GM19397 (cell line): ENCODE measurements around the gene ZFP36.

ENCODE experiments used
- ATAC-seq: cut with Tn5 transposase; IDR thresholded peaks from one replicate; pipeline ENCODE4 v1.9.1; 2021; ENCODE audit warnings: mild to moderate bottlenecking, moderate library complexity; ENCODE audit not compliant: unreplicated experiment

The ZFP36 gene

DNA sequence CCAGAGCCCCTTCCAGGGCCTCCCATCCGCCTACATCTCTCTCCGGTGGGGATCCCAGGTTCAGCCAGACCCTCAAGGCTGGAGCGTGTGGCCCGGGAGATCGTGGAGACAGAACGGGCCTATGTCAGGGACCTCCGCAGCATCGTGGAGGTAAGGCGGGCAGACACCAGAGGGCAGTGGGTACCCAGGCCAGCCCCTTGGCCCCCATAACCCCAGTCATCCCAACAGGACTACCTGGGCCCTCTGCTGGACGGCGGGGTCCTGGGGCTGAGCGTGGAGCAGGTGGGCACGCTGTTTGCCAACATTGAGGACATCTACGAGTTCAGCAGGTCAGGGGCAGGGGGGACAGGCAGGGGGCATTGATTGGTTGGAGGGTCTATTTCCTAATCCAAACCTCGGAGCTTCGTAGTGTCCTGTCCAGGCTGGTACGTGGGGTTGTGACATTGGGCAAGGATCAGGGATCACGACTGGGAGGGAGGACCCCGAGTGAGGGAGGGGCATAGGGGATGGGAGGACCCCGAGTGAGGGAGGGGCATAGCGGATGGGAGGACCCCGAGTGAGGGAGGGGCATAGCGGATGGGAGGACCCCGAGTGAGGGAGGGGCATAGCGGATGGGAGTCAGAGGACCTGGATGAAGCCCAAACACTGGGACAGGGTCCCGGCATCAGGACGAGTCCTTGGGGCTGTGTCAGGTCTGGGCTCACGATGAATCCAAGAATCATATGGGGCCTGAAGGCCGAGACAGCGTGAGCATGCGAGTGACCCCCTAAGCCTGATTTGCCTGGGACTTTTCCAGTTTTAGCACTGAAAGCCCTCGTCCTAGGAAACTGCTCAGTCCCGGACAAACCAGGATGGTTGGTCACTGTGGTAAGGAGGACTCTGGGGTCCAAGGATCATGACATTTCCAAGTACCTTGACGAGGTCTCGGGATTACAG lies 8.7 kb downstream of the ZFP36 start:
- no peak for ATAC-seq

DNA sequence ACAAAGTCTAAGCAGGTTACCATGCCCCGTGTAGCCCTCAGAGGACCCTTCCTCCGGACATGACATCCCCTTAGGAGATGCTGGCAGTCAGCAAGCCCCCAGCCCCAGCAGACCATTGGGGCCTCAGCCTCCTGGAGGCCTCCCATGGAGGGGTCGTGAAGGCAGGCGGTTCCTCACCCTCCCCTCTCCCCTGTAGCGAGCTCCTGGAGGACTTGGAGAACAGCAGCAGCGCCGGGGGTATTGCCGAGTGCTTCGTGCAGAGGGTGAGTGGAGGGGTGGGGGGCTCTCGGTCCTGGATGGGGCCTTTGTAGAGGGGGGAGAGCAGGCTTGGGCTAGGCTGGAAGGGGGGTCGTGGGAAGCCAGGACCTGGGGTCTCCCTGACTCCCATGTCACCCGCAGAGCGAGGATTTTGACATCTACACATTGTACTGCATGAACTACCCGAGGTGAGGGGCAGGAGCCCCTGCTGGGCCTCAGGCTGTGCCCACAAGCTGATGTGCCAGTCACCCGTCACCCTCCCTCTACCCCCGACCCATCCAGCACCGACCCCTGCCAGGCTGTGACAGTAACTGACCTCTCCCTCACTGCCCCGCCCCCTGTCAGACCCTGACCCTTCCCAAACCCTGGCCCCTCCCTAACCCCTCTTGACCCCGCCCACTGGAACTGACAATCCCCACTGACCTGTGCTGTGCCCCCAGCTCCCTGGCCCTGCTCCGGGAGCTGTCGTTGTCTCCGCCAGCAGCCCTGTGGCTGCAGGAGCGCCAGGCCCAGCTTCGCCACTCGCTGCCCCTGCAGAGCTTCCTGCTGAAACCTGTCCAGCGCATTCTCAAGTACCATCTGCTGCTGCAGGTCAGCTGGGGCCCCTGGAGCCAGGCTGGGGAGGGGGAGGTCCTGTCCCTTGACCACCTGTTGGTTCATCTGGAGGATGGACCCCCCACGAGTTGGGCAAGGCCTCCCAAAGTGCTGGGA lies 9.8 kb downstream of the ZFP36 start:
- ATAC-seq: no peak

DNA sequence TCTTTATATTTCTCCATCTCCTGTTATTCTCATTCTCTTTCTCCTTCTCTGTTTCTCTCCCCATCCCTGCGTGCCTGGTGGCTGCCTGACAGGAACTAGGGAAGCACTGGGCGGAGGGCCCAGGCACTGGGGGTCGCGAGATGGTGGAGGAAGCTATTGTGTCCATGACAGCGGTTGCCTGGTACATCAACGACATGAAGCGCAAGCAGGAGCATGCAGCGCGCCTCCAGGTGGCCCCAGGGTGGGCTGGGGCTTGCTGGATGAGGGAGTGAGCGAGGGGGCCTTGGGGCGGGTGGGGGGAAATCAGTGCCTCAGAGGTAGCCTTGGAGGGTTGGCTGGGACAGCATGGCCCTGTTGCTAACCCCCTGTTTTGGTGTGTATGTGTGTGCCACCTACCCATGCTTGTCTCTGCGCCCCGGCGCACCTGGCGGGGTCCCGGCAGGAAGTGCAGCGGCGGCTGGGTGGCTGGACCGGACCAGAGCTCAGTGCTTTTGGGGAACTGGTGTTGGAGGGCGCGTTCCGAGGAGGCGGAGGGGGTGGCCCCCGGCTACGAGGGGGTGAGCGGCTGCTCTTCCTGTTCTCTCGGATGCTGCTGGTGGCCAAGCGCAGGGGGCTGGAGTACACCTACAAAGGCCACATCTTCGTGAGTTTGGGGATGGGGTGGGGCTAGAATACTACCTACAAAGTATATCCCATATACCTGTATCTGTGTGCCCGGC lies 11.0 kb downstream of the ZFP36 start:
- ATAC-seq: no peak

DNA sequence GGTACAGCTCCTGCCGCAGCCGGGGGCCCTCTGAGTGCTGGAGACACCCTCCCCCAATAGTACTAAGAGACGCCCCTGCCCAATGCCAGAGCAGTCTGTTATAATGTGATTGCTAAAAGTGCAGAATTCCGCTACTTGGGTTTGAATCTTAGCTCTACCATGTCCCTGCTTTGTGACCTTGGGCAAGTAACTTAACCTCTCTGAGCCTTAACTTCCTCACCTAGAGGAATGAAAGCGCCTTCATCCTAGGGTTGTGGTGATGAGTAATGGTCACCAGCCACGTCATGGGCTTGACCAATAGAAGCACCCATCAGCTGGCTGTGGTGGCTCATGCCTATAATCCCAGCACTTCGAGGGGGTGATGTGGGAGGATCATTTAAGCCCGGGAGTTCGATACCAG lies 12.4 kb downstream of the ZFP36 start:
- ATAC-seq: no peak

DNA sequence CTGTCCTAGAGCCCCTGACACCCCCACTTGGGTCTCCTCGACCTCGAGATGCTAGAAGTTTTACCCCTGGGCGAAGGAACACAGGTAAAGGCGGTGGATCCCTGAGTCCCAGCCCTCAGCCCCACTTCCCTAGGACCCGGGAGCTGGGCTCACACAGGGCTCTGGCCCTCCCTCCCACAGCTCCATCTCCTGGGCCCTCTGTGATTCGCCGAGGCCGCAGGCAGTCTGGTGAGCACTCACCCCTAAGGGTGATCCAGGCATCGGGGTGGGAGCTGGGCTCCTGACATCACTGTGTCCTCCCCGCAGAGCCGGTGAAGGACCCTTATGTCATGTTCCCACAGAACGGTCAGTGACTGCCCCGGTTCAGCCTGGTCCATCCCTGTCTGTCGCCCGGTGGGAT lies 14.1 kb downstream of the ZFP36 start:
- no peak for ATAC-seq

DNA sequence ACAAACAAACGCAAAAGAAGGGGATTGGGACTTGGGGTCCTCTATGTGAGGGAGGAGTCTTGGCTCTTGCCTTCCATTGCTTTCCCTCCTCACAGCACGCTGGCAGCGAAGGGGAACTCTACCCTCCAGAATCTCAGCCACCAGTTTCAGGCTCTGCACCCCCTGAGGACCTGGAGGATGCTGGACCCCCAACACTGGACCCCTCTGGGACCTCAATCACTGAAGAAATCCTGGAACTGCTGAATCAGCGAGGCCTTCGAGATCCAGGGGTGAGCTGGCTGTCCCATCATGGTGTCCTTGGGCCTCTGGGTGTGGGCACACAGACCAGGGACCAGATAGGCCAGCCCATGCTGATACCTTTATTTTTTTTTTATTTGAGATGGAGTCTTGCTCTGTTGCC lies 15.4 kb downstream of the ZFP36 start:
- ATAC-seq: no peak

DNA sequence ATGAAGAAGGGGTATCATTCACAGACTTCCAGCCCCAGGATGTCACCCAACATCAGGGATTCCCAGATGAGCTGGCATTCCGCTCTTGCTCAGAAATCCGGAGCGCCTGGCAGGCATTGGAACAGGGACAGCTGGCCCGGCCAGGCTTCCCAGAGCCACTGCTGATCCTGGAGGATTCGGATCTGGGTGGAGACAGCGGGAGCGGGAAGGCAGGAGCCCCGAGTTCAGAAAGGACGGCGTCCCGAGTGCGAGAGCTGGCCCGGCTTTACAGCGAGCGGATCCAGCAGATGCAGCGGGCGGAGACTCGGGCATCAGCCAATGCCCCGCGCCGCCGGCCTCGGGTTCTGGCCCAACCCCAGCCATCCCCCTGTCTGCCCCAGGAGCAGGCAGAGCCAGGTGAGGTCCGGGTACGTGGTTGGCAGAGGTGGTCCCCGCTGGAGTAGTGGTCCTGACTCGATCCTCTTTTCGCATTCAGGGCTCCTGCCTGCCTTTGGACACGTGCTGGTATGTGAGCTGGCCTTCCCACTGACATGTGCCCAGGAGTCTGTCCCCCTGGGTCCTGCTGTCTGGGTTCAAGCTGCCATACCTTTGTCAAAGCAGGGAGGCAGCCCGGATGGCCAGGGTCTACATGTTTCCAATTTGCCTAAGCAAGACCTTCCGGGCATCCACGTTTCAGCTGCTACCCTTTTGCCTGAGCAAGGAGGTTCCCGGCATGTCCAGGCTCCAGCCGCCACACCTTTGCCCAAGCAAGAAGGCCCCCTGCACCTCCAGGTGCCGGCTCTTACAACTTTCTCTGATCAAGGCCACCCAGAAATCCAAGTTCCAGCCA lies 16.8 kb downstream of the ZFP36 start:
- no peak for ATAC-seq

DNA sequence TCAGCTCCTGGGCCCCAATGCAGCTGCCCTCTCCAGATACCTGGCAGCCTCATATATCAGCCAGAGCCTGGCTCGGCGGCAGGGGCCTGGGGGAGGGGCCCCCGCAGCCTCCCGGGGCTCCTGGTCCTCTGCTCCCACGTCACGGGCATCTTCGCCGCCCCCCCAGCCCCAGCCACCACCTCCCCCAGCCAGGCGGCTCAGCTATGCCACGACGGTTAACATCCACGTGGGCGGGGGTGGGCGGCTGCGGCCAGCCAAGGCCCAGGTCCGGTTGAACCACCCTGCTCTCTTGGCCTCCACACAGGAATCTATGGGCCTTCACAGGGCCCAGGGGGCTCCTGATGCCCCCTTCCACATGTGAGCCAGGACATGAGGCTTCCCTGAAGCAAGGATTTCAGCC lies 18.3 kb downstream of the ZFP36 start:
- ATAC-seq: no peak

DNA sequence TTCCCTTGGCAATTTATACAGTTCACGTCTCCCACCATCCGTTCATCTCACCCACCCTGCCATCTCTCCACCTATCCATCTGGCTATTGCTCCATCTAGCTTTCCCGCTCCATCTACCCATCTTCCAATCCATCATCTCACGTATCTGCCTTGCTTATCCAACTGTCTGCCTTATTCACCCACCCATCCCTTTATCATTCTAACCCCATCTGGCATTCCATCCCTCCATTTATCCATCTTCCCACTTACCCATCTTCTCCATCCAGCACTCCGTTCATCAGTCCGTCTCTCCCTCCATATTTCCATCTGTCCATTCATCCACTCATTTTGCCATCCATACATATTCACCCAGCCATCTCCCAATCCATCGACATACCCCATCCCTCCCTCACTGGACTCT lies 19.1 kb downstream of the ZFP36 start:
- ATAC-seq: no peak

DNA sequence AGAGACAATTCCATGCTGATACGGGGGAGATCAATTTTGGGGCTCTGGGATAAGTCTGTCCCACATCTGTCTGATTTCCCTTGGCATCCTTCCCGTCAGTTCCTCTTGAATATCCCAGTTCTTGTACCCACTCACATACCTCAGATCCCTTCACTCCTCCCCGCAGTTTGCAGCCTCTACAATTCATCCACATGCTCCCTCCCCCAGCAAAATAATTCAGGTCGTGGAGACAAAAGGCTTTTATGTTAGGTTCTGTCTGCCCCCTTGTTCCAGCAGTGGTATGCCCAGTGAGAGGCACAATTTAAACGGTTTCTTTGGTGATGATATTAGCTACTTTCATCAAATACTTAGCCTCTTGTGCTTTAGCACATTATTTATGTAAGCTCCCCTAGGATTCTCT lies 19.5 kb downstream of the ZFP36 start:
- ATAC-seq: no peak

DNA sequence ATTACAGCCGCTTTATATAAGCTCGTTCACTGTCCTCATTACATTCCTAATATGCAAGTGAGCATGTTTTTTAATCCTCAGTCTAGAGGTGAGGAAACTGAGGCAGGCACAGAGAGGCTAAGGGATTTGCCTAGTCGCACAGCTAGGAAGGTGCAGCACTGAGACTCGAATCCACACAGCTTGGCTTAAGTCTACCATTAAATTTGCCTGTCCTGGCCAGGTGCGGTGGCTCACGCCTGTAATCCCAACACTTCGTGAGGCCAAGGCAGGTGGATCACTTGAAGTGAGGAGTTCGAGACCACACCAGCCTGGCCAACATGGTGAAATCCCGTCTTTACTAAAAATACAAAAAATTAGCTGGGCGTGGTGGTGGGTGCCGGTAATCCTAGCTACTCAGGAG lies 21.1 kb downstream of the ZFP36 start:
- ATAC-seq: no peak

DNA sequence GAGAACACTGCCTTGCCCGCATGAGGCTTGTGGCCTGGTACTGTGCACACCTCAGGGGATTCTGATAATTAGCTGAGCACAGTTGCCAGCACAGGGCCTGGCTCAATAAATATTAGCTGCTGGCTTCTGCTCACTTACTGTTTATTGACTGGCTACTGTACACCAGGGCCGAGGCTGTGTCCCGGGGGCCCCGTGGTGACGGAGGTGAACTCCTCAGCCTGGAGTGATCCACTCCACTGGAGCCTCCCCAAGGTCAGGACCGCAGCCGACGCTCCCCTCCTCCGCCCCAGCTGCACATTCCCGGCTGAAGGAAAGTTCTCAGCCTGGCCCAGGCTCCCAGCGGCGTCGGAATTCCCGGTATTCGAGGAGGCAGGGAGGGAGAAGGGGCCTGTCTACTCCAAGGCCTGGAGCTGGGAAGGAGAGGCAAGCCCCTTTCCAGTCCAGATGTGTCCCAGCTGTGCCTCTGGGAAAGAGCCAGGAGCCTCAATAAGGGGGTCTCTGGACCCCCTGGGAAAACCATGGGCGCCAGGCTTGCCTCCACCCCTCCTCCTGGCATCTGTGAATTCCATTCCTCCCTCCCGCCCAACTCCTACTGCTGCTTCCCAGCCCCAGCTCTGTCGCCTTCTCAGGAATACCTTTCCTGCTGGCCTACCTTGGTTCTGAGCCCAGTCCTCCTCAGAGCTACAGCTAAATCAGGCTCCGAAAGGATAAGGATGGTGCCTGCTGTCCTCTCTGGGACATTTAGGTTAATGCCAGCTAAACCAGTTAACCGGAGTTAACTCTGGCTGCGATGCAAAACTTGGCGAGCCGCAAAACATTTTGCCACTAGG lies 21.9 kb downstream of the ZFP36 start:
- no peak for ATAC-seq

DNA sequence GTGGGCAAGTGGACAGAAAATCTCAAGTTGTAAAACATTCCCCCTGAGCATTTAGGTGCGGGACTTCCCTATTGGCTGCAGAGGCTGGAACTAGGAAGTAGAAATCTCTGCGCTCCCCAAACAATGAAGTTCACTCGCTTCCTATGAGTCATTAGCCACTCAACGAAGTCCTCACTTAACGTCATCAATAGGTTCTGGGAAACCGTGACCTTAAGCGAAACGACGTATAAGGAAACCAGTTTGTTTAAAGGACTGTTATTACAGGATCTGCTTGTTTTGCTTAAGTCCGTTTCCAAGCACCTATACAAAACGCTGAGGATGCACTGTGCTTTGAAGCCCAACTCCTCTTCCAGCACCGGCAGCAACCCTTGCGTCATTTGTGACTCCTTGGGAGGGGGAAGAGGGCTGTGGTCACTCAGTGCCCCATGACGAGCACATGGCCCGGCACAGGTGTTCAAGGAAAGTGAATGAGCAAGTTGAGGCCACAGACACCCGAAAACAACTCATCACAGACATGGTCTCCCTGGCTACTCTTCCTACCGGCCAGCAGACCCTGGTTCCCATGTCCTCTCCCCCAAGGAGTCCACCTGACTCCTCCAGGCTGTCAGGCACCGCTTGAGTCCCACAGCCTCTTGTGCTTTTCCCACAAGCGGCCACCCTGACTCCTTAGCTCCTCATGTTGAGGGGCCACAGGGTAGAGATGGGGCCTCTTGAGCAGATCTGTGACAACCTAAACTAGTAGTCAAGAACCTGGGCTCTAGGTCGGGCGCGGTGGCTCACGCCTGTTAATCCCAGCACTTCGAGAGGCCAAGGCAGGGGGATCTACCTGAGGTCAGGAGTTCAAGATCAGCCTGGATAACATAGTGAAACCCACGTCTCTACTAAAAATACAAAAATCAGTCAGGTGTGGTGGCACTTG lies 24.3 kb downstream of the ZFP36 start:
- ATAC-seq: no peak

DNA sequence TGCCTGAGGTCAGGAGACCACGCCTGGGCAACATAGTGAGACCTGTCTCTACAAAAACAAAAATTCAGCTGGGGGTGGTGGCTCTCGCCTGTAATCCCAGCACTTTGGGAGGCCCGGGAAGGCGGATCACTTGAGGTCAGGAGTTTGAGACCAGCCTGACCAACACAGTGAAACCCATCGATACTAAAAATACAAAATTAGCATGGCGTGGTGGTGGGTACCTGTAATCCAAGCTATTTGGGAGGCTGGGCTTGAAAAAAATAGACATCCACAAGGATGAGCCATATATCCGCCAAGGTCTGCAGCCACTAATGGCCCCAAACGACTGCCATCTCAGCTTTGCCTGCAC lies 26.0 kb downstream of the ZFP36 start:
- ATAC-seq: no peak

DNA sequence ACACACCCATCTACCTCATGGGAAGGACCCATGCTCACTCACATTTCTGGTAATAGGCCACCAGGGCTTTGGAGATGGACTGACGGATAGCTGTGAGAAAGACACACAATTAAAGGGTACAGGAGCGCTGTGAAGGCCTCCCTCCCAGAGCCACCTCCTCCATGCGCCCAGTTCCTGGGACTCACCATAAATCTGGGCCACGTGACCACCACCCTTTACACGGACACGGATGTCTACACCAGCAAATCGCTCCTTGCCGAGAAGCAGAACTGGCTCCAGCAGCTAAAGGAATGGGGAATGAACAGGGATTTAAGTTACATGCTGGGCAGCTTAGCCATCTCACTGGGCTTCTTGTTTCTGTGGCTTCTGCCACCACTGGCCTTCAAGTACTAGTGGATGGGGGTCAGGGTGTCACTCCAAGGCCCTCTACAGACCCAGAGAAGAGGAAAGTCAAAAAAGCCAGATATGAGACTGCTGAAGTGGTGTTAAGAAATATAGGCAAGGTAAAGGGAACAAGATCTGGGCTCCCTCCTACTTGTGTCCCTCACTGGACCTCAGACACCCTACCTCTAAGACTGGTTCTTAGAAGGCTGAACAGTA lies 26.9 kb downstream of the ZFP36 start:
- no peak for ATAC-seq

DNA sequence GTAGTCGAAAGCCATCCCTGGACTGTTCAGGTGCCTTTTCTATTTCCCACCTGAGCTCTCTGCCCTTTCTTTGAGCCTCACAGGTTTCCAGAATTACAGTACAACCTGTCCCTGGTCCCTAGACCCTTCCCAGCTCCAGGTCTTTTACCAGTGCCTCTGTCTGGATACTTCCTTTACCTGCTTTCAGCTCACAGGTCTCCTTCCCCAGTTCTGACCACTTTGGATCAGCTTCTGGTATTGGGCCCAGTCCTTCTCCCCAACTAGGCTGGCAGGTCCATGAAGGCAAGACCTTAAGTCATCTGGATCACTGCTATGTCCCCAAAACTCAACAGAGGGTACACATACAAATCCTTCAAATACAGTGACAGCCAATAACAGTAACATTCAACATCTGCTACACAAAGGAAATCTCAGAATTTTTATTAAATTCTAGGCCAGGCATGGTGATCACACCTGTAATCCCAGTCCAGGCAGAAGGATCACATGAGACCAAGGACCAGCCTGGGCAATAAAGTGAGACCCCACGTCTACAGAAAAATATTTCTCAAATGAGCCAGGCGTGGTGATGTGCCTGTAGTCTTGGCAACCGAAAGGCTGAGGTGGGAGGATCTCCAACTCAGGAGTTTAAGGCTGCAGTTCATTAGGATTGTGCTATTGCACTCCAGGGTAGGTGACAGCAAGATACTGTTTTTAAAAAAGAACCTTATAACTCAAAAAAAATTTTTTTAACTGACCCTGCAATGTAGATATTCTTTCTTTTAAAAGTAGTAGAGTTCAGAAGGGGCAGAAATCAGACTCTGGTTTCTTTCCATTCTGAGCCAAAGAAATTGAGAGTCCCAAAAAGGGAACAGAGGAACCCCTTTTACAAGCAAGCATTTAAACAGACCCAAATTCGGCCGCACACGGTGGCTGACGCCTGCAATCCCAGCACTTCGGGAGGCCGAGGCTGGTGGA lies 27.8 kb downstream of the ZFP36 start:
- ATAC-seq: no peak
